Stimulated activated CD4-positive, alpha-beta T cell treated with anti-CD3 and anti-CD28 coated beads, Interleukin-2, amount 100 ng/mL, for 48 hours (primary cell): ENCODE data around the gene CCP110.
A peak's percentile ranks its signal among the peaks of the same experiment; 100 is the strongest.

Experiments
- DNase-seq, 2 donors: peaks; one replicate each; pipeline ENCODE4 v3.0.0-alpha.2; 2020

Gene CCP110

DNA sequence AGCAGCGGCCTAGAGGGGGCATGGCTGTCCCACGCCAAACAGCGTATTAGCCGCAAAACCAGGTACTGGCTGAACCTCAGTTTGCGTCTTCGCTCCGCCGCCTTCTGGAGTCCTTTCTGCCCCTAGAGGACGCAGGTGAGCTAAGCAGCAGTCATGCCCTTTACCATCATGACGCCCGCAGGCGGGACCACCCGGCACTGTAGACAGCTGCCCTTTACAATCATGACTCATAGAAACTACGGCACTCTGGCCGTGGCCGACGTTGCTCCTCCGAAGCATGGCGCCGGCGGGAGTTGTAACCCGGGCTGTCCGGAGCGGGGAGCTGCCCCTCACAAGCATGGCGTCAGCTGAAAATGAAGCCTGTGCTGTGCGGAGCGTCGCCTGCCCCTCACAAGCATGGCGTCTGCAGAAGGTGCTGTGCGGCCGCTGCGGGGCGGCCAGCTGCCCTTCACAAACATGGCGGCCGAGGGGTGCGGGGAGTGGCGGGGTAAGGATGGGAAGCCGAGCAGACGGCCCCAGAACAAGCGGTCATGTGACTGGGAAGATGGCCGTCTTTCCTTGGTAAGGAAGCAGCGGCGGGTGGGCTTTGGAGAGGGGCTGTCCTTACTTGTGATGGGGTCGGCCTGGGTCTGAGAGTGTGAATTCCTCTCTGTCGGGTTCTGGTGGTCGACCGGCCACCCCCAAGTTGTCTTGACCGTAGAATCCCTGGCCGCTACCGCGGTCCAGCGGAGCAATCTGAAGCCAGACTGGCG, 31.6 kb downstream of the CCP110 start, which contains the start of gene VPS35L:
TSS of gene VPS35L (plus strand) at position 518 of the 752 bp plus-strand sequence. CDS start at position 545, 27 bp downstream.
- DNase-seq: peak; percentile 91 to 92

DNA sequence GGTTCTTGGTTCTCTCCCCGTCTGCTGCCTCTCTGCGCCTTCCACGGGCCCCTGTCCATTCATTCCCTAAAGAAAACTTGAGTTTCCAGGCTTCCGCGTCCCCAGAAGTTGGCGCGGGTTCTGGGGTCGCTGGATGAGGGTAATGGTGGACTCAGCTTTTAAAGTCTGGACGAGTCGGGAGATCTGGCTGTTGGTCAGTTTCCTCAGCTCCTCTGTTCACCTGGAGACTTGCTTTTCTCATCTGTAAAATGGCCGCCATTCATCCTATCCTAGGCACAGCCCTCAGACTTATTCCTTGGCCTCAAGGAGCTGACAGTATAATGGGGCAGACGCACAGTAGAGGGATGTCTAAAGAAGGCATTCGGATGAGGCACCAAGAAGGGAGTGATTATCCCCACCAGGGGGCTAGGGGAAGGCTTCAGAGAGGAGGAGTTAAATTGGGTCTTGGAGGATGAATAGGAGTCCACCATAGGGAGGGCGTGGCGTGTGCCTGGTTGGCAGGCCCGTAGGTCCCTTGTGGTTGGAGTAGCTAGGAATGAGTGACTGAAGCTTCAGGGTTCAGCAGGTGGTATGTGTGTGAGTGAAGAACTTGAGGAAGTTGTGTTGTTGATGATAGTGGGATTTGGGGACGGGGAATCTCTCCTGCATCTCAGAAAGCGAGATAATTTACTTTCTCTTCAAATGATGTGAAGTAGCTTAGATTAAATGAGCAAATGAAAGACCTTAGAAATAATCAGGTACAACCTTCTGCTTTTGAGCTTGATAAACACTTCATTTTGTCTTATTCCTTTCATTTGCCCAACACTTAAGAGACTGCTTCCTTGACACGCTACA, 32.4 kb downstream of the CCP110 start:
- peak; percentile 11 to 16 for DNase-seq

DNA sequence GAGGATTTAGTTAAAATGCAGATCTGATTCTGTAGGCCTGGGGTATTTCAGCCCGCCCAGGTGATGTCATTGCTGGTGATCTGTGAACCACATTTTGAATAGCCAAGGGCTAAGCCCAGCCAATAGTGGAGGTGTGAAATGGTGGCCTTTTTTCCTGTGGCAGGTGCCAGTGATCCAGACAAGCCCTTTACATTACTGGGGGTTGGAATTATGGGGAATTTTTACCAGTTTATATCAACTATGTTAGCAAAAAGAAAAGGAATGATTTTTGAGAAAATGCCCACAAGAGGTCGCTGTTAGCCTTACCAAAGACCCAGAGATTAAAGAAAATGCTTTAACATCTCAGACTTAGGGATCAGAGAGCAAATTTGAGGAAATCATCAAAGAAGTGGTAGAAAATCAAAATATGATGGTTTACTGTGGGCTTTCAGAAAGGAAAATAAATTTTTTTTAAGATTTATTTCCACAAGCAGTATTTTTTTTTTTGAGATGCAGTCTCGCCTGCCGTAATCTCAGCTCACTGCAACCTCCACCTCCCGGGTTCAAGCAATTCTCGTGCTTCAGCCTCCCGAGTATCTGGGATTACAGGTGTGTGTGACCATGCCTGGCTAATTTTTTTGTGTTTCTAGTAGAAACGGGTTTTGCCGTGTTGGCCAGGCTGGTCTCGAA, 35.6 kb downstream of the CCP110 start:
- peak in 1 of 2 donors; percentile 23 for DNase-seq

DNA sequence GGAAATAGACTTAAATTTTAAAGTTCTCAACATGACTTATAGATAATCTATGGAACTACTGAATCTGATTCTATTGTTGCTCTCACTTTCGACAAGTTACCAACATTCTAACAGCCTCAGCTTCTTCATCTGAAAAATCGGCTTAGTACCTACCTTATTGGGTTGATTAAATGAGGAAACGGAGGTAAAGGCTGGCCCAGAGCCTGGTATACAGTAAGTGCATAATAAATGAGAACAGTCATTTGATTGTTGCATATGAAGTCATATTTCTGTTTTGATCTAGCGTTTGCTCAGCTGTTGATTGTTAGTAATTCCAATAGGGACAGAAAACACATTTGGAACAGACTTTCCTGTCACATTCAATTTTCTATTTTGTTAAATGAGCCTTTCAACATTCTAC, 36.3 kb downstream of the CCP110 start:
- no peak for DNase-seq

DNA sequence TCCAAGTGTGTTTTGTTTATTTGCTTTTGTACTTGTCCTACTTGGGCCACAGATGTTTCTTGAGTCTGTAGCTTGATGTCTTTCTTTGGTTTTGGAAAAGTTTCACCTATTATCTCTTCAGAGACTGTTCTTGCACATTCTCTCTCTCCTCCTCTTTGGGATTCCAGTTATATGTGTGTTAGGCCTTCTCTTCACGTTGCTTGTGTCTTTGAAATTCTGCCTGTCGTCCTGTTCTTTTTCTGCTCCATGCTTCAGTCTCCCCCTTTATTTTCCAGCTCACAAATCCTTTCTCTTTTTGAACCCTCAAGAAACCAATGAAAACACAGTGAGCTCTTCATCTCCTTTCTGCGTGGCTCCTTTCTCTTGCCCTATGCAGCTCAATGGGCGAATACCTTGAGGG, 39.6 kb downstream of the CCP110 start:
- no peak for DNase-seq

DNA sequence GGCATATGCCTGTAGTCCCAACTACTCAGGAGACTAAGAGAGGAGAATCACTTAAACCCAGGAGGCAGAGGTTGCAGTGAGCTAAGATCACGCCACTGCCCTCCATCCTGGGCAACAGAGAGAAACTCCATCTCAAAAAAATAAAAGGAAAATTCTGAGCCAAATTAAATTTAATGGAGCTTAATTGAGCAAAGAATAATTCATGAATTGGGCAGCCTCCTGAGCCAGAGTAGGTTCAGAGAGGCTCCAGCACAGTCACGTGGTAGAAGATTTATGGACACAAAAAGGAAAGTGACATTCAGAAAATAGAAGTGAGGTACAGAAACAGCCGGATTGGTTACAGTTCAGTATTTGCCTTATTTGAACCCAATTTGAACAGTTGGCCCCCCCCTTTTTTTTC, 42.6 kb downstream of the CCP110 start:
- DNase-seq: no peak

DNA sequence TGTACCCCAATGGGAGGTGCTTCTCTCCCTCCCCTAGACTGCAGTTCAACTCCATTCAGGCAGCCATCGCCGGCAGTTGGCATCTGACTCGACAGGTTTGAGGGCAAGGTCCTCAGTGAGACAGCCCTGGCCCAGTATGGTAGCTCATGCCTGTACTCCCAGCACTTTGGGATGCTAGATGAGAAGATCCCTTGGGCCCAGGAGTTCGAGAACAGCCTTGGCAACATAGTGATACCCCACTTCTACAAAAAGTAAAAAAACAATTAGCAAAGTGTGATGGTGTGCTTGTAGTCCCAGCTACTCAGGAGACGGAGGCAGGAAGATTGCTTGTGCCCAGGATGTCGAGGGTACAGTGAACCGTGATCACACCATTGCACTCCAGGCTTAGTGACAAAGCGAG, 43.8 kb downstream of the CCP110 start:
- no peak for DNase-seq

DNA sequence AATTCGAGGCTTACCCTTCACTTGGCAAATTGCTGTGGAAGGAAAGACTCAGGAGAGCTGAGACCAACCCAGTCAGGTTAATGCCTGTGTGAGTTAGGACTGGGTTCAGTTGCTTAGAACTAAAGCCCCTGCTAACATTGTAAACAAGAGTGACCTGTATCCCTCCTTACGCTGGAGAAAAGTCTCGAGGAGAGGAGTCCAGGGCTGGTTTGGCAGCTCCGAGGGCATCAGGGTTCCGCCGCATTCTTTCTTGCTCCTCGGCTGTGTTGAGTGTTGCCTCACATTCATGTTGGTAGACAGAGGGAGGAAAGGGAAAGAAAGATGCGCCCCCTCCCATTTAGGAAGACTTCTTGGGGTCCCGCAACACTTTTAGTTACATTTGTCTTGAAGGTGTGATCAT, 50.3 kb downstream of the CCP110 start:
- DNase-seq: no peak

DNA sequence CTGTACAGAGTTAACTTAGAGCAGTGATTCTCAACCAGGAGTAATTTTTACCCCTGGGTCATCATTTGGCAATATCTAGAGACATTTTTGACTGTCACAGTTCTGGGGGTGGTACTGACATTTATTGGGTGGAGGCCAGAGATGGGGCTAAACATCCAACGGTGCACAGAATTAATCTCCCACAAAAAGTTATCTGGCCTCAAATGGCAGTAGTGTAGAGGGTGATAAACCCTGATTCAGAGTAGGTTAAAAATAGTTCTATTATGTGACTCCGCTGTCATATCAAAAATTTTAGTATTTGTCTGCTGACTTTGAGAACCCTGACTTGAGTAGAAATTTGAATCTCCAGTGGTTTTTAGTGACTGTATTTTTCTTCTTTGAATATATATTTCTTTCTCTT, 50.9 kb downstream of the CCP110 start:
- no peak for DNase-seq

DNA sequence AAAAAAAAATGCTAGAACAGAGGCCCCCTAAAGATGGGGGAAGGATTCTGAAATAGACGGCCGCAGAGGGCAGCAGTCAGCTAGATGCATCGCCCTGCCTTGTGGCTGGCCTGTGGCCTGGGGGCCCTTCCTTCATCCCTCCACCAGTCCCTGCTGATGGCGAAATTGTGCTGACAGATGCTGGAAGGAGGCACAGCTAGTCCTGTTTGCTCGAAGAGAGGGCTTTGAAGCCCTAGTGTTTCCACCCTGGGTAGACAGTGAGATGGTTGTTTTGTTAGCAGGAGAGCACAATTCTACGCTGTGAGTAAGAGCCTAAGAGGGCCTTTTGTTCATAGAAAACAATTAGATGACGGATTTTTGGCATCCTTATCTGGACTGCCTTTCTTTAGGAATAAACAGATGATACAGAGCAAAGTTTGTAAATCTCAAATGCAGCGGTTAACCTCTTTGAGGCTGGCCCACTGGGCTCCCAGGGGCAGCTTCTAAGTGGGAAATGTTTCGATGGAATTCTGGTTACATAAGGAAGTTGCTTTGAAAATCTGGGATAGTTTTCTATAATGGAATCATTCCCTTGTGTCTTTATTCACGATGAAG, 54.7 kb downstream of the CCP110 start:
- no peak for DNase-seq

DNA sequence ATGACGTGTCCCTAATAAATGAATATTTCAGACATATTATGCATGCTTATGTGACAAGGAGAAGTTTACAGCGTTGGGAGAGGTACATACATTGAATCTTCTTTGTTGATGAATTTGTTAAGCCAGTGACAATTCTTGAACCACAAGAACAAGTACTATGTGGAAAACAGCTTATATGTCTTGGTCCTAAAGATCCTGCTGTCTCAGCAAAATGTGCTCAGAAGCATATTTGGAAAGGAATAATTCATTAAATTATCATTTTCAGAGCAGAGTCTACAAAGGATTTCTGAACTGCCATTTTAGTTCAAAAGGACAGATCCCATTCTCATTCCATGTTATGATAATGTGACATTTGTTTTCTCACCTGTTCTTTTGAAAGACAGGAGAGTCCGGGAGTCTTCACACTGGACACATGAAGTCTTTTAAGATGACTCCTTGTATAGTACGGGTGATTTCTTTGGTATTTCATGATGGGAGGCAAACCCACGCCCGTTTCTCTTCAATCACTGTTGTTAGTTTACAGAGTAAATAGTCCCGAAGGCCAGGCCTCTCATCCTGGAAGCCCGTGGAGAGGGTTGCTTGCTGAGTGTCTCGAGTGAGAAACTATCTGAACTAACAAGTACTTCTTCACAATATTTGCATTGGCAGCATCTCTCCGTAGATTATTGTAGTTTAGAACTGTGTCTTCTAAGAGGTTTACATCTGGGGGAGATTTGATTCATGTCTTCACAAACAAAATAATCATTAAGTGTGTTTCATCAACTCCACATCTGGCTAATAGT, 58.5 kb downstream of the CCP110 start:
- DNase-seq: no peak

DNA sequence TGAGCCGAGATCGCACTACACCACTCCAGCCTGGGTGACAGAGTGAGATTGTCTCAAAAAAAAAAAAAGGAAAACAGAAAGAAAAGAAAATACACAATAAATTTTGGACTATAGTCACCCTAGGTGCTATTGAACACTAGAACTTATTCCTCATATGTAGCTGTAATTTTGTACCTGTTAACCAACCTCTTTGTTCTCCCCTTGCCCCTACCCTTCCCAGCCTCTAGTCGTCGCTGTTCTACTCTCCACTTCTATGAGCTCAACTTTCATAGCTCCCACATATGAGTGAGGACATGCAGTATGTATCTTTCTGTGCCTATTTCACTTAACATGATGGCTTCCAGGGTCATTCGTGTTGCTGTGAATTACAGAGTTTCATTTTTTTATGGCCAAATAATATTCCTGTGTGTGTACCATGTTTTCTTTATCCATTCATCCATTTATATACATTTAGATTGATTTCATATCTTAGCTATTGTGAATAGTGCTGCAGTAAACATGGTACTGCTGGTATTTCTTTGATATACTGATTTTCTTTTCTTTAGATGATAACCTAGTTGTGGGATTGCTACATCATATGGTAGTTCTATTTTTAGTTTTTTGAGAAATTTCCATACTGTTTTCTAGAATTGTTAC, 60.0 kb downstream of the CCP110 start:
- DNase-seq: peak; percentile 4 to 21

DNA sequence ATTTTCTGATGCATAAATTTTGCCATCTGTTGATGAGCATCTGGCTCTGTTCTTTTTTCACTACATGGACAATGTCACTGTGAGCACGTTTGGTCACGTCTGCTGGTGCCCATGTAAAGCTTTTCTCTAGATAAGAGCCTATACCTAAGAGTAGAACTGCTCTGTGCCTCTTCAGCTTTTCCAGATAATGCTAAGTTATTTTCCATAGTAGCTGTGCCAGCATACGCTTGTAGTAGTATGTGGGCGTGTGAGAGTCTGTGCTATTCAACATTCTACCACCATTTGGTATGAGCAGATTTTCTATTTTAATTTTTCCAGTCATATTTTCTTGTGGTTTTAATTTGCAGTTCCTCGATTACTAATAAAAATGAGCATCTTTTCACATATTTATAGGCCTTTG, 64.9 kb downstream of the CCP110 start:
- DNase-seq: no peak

DNA sequence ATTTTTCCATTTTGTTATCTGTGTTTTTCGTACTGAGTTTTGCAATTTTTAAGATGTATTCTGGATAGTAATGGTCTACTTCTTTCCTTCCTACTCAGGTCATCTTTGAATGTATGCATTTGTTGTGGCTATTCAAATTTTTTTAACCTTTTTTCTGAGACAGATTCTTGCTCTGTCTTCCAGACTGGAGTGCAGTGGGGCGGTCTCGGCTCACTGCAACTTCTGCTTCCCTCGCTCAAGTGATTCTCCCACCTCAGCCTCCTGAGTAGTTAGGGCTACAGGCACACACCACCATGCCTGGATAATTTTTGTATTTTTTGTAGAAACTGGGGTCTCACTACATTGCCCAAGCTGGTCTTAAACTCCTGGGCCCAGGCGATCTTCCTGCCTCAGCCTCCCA, 65.4 kb downstream of the CCP110 start:
- DNase-seq: no peak

DNA sequence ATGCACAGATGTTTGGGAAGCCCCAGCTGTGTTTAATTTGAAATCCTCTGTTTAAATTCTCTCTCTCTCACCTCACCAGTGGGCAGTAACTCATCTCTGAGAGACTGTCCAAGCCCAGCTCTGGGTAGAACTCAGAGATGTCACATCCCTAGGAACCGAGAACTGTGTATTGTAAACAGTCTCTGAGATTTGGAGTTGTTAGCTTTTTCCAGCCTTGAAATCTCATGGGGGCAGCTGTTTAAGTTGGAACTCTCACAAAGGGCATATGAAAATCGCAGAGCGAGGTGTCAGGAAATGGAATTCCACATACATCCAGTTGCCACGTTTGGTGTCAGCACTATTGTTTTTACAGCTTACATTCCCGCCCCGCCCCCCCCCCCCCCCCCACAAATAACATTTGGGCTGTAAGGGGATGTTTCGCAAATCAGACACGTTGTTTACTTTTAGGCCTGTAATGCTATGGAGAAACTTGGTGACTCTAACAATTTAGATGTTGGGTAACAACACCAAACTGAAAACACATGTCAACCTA, 66.1 kb downstream of the CCP110 start:
- no peak for DNase-seq

DNA sequence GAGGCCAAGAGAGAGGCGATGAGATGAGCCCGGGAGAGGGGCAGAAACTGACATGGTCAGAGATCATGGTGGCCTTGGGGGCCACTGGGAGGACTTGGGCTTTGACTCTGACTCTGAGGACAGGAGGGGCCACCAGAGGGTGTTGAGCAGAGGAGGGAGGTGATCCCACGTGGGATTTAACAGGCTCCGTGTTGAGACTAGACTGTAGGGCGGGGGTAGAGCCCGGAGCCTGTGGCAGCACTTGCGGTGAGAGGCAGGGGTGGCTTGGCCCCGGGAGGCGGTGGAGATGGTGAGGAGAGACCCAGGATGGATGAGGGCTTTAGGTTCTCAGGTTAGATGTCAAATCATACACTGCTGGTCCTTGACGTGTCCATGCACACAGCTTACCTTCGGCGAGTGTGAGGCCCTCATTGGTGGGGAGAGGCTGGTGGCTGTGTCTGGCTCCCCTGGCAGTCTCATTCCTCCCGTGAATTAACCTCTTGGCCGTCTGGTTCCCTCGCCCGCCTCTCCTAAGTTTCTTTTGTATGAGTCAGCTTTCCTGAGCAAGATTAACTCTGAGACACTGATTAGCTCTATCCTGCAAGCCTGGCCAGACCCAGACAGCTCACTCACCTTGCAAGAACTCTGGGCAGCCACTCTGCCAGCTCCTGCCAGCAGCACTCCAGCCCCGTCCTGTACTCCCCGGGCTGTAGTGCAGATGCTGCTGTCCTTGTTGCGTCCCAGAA, 71.5 kb downstream of the CCP110 start:
- no peak for DNase-seq

DNA sequence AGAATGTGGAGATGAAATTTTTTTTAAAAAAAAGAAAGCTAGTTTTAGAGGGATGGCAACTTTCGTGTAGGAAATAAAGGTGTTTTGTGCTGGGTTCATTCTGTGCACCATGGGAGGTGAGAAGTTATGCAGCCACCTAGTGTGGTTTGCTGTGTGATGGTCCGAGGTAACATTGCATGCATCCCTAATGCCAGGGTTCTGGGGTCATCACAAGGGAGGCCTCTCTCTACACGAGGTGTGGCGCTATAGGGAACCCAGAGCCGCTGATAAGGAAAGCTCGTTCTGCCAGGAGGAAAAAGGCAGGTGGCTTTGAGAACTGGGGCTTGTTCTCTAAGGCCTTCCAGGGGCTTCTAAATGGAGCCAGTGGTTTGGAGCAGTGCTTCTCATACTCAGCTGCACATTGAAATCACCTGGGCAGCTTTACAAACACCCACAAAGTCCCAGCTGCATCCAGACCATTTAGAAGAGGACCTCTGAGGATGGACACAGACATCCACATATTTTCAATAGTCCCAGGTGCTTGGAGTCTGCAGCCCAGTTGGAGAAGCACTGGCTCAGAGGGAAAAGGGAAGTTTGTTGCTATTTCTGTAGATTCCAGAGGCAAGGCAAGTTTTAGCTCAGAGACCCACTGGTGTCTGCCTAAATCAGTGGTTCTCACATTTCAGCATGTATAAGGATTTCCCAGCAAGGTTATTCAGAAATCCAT, 75.2 kb downstream of the CCP110 start:
- DNase-seq: no peak

DNA sequence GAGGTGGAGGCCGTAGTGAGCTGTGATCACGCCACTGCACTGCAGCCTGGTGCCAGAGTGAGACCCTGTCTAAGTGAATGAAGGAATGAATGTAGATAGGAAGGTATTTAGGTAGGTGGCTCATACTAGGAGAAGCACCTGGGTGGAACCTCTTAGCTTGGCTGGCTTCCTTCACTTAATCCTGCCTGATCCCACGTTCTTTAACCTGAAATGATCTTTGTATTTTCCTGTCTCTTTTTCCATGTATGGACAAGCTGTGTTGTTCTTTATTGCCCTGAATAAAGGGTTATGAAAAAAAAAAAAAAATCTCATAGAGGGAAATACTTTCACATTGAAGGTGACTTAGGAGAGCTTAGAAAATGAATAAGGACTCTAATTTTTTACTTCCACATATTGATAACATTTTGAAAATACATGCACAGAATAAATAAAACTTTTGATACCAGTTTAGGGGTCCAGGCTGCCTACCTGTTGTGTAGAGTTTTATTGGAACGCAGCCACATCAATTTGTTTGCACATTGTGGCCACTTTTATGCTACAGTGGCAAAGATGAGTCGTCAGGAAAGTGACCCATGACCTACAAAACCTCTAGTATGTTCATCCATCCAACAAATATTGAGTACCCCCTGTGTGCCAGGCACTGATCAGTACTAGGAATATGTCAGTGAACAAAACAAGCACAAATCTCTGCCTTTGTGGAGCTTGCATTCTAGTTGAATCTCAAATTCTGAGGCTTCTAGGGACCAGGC, 76.4 kb downstream of the CCP110 start:
- no peak for DNase-seq
